ENCODE measurements around the gene SLC22A23.

DNA sequence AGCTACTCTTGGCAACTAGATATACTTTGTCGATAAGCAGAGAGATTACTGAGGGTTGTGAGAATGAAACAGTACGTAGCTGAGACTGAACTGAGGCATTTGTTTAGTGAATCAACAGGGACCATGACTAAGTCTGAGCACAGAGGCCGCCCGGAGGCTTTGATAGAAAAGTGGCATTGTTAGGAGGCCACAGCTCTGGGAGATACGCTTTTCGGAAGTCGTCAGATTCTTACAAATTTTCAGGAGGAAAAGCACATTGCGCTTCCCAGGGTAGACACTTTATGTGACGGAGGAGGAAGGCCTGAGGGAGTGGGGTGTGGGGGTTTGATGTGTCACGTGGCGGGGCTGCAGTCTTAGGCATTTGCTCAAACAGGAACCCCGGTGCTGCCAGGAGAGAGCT, 128.7 kb downstream of the SLC22A23 start:
- TF ChIP-seq YY1 (IDR thresholded peaks at IDR 0.05; ENCODE audit: low read depth): no peak
- TF ChIP-seq FOXM1 (IDR thresholded peaks at IDR 0.05; ENCODE audit: borderline replicate concordance, low read depth): no peak
- no peak for TF ChIP-seq REST (IDR thresholded peaks at IDR 0.05; ENCODE audit: low read depth)
- TF ChIP-seq TCF12 (IDR thresholded peaks at IDR 0.05; ENCODE audit: low read depth): no peak
- TF ChIP-seq TAF1 (IDR thresholded peaks at IDR 0.05; ENCODE audit: low read depth): no peak
- TF ChIP-seq EP300 (IDR thresholded peaks at IDR 0.05; ENCODE audit: borderline replicate concordance): no peak
- TF ChIP-seq TEAD4 (IDR thresholded peaks at IDR 0.05): no peak
